Activated T-cell treated with anti-CD3 and anti-CD28 coated beads, Interleukin-2, amount 50 U/mL, for 48 hours (primary cell): ENCODE results near the gene KRTAP5-3.
"Not testable (repeated sequence)": the region's sequence is repeated elsewhere in the genome, so short reads cannot be mapped to it uniquely, and the experiment has no call there.

Experiments used
- DNase-seq, 2 experiments: peaks; one replicate each; pipeline ENCODE4 v3.0.0-alpha.2; 2020

The KRTAP5-3 gene, protein sequence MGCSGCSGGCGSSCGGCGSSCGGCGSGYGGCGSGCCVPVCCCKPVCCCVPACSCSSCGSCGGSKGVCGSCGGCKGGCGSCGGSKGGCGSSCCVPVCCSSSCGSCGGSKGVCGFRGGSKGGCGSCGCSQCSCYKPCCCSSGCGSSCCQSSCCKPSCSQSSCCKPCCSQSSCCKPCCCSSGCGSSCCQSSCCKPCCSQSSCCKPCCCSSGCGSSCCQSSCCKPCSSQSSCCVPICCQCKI

DNA sequence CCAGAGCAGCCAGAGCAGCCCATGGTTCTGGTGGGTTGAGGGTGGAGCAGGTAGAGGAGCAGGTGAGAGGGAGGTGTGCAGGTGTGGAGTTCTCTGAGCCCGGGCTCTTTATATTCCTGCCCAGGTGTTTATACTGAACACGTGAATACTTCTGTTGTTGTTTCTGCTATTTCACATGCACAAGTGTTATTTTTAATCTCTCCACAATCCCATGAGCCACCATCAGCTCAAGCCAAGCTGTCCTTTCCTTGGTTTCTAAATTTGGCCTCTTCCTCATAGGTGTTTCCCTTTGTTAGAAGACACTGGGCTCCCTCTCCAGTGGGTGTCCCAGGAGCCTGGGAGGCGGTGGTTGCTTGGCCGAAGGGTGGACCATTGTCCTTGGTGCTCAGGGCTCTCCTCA, at the start of gene KRTAP5-3:
Gene KRTAP5-3, minus strand, starts transcription at position 101 of the 400 bp plus-strand sequence. Its CDS starts 78 bp downstream, at position 23.
- DNase-seq: no peak

DNA sequence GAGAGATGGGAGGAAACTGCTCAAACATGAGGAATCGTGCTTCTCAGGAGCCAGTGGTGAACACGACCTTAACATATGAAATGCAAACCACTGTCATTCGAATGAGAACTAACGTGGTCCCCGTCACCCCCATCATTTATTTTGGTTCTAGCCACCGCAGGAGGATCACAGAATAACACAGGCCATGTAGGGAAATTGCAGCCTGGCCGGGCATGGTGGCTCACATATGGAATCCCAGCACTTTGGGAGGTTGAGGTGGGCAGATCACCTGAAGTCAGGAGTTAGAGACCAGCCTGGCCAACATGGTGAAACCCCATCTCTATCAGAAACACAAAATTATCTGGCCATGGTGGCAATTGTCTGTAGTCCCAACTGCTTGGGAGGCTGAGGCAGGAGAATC, 48.4 kb upstream of the KRTAP5-3 start:
- no peak for DNase-seq

DNA sequence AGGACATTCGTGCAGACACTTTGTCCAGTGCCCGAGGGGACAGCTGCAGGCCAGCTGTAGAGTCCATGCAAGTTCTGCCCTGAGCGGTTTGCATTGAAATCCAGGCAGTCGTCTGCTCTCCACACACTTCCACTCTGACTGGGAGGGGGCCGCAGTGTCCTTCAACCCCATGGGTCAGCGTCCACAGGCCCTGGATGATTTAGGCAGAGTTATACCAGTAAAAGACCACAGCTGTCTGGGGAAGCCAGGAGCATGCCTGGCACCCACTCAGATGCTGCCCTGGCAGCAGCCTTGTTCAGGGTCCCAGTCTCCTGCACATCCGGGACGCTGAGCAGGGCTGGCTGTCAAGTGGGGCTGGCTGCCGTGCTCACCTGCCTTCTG, 47.8 kb upstream of the KRTAP5-3 start:
- no peak for DNase-seq

DNA sequence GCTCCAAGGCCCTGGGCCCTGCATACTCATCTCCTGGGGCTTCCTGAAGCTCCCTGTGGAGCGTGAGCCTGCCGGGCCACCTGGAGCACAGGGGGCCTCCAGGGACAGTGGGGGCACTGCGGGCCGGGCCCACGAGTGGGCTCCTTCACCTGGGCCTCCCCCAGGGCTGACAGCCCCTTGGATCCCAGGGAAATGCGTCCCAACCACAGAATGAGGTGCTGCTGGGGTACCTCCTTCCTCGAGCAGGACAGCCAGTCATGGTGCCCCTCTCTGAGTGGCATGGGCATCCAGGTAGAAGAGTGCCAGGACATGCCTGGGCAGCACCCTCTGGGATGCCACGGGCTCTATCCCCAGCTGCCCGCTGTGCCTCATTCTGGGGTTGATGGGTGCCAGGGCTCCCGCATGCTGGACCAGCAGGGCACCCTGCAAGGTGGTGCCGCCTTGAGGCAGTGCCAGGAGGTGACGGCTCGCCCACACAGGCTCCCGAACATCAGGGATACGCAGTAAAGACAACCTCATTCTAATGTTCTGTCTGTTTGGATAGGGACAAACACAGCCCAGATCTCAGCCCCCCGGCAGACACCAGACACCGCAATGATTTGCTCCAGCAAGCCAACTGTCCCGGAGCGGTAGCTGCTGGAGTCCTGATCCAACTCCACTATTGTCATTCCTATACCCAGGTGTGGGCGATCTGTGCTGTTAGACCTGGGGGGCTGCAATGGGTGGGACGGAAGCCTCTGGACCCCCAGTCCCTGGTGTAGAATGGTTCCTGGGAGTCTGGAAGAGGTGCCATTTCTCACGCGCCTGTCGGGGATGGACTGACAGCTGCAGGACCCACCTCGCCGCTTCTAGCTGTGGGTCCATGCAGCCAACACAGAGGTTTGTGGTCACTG, 47.2 kb upstream of the KRTAP5-3 start:
- peak in 1 of 2 experiments; percentile 0 for DNase-seq

DNA sequence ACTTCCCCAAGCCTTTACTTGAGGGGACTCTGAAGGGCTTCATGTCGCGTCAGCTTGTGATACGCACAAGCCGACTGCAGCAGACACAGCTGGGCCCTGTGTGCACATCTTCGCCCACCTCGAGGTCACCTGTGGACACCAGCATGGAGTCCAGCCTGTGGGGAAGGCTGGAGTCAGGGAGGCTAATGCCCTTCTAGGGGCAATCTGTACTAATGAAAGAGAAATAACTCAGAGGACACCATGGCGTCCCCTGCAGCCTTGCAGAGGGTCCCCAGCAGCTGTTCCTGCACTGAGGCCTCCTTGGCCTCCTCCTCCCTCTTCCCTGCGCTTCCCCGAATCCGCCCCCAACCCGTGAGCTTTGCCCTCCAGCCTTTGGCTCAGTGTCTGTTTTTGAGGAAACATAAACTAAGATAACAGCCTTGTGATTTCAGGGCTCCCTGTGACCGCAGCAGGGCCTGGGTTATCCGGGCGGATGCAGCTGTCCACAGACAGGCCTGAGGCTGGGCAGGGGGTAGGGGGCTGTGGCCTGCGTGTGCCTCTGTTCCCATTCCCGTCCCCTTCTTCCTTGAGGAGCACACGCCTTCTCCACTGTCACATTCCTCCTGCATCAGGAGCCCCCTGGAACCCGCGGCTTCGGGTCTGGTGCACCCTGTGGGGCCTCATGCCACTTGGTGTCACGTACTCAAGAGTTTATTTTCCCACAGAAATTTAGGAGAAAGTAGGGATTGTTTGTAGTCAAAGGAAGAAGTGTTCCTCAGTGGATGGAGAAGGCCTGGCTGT, 46.3 kb upstream of the KRTAP5-3 start:
- peak in 1 of 2 experiments; percentile 12 for DNase-seq

DNA sequence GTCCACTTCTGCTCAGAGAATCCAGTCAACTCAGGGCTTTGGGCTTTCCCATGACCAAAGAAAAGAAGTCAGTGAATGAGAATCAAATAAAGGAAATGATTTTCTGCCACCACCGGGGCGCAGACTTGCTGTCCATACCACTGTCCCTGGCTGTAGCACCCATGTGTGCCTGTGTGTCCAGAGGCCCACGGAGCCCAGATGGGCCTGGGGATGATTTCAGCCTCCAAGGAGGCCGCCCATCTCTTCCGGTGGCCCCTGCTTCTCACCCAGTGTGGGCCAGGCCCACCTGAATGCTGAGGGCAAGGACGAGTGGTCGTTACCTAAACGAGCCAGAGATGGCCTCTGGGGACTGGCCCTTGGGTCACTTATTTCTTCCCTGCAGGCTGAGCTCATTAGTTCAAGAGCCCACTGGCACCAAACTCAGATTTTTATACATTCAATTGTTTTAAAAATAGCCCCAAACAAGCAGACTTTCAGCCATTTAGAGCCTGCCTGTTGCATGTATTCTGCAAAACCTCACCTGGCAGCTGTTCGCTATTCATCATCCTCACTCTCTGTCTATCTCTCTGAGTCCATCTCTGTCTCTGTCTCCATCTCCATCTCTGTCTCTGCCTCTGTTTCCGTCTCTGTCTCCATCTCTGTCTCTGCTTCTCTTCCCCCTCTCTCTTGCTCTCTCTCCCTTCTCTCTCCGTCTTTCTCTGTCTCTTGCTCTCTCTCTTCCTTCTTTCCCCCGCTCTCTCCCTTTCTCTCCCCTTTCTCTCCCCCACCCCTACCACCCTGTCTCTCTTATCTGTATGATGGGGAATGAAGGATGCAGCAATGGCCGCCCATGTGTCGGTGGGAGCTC, 45.5 kb upstream of the KRTAP5-3 start:
- DNase-seq: no peak

DNA sequence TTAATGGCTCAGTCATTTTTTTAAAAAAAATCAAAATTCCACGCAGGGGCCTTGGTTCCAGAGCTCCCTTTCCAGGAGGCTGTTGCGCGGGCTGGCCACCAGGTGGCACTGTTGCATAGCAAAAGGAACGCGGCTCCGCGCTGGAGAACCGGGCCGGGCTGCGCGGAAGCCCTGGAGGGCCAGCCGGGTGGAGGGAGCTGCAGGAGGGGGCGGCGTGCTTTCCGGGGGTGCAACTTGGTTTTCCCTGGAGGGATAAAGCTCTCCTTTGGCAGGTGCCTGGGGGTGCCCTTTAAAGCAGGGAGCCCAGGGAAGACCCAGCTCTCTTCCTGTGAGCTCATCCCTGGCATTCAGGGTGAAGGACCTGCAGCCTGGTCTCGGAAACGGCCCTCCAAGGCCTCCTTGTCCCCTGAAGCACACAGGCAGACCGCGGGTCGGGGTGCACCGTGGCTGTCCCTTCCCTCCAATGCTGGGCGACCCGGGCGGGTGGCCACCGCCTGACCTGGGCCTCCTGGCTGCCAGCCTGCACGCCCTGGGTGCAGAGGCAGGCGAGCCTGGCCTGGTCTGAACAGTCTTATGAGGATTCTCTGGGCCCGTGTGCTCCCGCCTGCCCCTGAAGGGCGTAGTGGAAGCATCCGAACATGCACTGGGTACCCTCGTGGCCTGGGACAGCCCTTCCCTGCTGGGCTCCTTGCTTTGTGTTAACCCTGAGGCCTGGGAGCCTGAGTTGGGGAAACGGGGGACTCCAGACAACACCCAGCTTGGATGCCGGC, 44.7 kb upstream of the KRTAP5-3 start:
- peak; percentile 82 to 86 for DNase-seq

DNA sequence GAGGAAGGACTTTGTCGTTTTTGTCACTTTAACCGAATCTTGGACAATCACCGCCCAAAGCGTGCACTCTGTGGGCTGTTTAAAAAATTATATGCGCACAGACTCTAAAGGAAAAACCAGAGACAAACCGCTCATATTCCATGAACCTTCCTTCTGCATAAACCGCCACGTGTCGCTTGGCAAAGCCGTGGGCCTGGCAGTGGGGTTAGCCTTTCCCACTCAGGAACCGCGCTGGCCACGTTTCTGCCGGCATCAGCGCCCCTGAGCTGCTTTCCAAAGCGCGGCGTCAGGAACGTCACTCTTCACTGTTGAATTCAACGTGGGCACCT, 44.1 kb upstream of the KRTAP5-3 start:
- DNase-seq: no peak

DNA sequence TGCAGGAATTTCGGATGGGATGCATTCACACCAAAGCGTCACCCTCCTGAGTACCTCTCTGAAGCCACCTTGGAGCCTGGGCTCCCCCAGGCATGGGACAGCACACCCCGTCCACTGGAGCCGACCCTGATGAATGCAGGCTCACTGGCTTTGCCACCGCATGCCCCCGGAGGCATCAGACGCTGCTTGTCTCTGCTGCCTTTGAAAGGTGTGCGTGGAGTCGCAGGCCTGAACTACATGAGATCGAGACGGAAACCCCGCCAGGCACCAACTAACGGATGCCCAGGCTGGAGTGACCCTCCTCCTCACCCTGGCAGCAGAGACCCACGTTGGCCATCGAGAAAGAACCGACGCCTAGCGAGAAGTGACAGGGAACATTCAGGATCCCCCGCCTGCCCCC, 43.8 kb upstream of the KRTAP5-3 start:
- no peak for DNase-seq

DNA sequence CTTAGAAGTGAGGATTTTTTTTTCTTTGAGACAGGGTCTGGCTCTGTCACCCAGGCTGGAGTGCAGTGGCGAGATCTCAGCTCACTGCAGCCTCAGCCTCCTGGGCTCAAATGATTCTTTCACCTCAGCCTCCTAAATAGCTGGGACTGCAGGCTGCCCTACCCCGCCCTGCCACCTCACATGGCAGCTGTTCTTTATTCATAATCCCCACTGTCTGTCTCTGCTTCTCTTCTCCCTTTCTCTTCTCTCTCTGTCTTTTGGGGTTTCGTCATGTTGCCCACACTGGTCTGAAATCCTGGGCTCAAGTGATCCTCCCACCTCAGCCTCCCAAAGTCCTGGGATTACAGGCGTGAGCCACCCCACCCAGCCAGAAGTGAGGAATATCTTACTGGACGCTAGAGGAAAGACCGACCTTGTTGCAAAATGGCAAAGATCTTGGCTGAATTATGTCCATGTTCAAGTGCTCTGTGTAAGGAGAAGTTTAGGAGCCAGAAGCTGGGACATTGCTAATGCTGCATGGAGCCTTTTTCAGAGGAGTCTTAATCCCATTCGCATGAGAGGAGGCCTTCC, 43.2 kb upstream of the KRTAP5-3 start:
- DNase-seq: no peak

DNA sequence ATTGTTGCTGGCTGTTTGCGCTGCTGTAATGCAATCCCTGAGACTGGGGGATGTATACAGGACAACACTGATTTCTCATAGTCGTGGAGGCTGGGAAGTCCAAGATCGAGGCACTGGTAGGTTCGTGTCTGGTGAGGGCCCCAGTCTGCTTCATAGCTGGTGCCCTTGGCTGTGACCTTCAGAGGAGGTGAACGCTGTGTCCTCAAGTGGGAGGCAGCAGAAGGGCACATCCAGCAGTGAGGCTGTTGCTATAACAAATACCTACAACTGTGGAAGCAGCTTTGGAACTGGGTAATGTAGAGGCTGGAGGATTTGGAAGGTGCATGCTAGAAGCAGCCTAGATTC, 42.6 kb upstream of the KRTAP5-3 start:
- DNase-seq: no peak

DNA sequence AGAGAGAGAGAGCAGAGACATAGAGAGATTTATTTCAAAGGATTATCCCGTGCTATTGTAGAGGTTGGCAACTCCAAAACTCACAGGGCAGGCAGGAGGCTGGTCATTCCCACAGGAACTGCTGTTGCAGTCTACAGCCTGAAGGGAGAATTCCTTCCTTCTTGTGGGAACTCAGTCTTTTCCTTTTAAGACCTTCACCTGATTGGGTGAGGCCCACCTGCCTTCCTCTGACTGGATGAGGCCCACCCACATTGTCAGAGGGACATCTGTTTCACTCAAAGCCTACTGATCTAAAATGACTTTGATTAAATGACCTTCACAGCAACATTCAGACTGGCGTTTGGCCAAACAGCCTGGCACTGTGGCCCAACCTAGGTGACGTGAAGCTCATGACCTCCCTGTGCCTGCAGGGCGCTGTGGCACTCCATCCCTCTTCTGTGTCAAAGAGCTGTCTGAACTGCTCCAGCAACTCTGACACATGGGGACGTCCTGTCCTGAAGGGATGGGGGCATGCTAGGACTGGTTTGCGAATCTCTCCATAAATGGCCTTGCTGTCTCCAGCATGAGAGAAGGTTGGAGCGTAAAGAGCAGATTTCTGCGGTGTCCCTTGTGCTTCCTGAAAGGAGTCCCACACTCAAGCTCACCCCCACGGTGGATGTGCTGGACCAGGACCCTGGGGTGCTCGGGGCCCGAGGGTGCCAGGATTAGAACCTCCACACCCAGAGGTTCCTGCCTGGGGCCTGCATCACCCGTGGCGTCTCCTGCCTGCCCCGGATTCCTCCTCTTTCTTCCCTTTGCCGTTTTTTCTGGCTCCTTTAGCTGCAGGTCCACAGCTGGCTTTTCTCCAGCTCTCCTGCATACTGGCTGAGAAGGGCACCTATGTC, 42.0 kb upstream of the KRTAP5-3 start:
- no peak for DNase-seq

DNA sequence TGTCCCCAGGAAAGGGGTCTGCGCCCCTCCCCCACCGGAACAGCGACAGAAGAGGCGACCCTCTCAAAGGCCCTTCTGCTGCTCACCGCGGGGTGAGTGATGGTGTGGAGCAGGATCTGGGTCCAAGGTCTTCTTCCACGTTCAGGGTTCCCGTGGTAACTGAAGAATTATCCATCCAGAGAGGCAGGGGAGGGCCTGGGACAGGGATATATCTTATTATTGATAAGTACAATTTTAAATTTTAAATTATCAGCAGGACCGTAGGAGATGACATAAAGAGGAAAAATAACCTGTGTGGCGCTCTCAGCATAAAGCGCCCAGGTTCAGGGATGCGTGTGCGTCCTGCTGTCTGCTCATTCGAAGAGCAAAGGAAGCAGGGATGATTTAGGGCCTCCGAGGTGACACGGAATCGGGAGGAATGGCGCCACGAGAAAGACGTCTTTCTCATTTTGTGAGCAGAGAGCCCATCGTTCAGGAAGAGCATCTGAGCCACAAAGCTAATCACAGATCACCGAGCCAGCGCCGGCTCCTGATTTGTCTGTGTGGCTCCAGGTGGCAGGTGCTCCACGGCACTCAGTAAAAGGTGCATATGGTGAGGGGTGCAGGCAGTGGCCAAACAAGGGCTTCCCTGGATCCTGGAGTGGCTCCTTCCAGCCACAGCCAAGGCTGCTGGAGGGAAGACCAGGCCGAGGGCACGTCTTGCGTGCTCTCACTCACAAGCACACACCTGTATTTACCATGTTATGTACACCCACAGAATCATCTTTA, 40.6 kb upstream of the KRTAP5-3 start:
- DNase-seq: no peak

DNA sequence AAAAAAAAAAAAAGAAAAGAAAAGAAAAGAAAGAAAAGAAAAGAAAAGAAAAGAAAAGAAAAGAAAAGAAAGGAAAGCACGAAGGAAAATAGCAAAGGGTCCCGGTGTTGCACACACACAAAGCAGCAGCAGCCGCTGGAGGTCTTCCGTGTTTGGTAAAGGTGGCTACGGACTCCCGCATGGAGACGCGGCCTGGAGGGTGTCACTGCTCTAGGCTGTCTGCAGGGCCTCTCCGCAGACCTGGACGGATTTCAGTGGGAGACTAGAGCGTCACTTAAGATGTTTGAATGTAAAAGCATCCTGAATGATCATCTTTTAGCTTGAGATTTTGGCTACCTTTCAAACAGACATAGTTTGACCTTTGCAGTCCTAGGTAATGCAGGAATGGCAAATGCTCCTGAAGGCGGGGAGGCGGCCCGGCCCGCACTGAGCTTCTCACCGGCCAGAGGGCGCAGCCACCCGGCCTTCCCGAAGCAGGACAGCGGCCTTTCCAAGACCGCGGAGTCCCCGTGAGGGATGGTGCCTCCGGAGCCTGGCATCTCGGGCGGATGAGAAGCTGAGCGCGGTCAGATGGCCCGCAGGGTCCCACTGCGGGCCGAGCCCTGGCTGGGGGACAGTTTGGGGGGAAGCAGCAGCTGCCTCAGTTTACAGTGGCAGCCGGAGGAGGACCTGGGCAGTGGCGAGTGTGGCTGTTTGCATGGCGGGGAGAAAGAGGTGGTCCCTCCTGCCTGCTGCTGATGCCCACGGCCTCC, 39.8 kb upstream of the KRTAP5-3 start:
- no peak for DNase-seq

DNA sequence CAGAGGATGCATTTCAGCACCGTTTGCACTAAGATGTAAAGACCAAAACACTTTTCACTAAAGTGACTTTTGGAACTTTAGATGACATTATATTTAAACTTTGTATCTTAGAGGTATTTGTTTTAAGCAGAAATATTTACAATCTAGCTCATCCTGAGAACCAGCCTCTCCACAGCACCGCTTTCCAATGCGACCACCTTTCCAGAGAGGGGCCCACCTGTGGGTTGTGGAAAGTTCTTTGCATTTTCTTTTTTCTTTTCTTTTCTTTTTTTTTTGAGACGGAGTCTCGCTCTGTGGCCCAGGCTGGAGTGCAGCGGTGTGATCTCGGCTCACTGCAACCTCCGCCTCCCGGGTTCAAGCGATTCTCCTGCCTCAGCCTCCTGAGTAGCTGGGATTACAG, 38.3 kb upstream of the KRTAP5-3 start:
- not testable (repeated sequence) for DNase-seq

DNA sequence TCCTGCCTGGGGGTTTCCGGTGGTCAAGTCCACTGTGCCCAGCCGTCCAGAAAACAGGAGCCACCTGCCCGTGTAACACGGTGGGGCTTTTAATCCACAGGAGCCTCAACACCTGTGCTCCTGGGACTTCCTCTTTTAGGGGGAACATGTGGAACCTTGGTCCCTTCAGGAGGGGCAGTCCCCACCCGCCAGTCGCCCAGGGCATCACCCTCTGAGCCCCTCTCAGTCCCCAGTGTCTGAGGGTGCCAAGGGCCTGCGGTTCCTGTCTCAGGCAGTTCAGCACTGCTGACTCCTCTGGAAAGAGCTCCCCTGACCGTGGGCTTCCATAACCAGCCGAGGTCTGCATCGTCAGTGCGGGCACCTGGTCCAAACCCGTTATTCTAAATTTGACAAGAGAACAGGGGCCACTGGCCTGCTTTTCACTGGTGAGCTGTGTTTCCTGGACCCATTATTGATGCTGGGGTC, 37.1 kb upstream of the KRTAP5-3 start:
- DNase-seq: no peak

DNA sequence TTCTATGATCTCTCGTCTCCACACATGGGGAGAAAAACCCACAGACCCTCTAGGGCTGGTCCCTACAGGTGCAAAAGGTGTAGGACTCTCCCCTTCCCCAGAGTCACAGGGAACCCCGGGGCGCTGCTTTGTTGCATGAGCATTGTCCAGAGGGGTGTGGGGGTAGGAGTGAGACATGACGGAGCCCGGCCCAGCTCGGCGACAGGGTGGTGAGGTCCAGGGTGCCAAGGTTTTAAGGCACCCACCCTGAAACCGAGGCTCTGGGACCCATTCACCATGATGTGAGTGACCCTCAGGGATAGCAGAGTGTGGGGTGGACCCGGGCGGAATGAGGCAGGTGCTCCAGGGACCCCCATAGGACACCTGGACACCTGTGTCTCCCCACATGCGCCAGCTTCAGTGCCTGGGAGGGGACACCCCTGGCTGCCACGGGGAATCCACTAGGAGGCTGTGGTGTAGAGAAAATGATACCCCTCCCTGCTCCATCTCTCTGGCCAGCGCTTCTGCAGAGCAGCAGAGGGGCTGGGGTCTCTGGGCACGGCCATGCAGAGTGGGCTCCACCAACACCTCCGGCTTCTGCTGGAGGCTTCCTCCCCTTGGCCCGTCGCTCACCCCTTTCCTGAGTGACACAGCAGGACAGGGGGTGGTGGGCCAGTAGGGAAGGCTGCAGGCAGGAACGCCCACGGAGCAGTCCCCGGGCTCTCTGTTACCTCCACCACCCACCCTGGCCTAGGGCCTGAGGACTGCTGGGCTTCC, 36.5 kb upstream of the KRTAP5-3 start:
- DNase-seq: no peak

DNA sequence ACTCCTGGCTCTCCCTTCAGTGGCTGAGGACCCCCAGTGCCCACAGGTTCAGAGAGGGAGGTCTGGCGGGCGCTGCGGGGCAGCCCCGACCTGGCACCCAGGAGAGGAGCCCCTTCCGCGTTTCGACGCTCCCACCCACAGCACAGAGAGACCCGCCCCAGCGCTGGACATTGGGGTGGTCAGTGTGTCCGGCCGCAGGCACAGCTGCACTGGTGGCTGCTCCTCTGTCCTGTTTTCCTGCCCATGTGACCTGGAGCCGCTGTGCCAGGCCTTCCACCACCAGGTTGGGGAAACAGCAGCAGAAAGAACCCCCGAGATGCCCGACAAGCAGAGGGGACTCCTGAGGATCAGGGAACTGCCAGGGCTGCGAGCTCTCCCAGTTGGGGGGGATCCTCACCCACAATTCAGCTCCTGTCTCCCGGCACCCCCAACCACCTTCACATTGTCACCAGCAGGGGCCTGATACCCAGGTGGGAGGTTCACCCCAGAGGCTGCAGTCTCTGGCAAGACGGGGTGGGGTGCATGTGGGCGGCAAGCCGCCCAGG, 35.0 kb upstream of the KRTAP5-3 start:
- no peak for DNase-seq
